NCI-H1417 treated with DMSO at 0.1 percent for 48 hours (cell line): ENCODE measurements around the gene CAP2.

Source experiments
- DNase-seq: peaks from one replicate; lab custom pipeline; 2025; lab: John Stamatoyannopoulos, UW

The CAP2 gene

DNA sequence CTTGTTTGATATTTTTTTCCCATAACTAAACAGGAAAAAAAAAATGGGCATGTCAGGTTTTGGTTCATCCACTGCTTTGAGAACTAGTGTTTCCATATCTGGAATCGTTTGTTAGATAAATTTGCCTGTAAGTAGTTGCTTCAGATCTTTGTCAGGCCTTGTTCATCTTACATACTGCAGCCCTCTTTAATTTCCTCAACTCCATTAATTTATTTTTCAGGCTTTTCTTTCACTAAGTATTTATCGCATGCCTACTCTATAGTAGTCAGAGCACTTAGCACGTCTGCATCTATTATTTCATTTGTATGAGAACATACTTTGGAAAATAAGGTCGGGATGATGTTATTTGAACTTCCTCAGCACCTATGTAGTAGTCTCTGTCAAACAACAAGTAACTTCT, 80.9 kb downstream of the CAP2 start:
- no peak for DNase-seq

GRCh38 chr6:17475606-17476244, 82.3 kb downstream of the CAP2 start:
- DNase-seq: no peak

GRCh38 chr6:17476511-17476910, 83.1 kb downstream of the CAP2 start:
- no peak for DNase-seq

DNA sequence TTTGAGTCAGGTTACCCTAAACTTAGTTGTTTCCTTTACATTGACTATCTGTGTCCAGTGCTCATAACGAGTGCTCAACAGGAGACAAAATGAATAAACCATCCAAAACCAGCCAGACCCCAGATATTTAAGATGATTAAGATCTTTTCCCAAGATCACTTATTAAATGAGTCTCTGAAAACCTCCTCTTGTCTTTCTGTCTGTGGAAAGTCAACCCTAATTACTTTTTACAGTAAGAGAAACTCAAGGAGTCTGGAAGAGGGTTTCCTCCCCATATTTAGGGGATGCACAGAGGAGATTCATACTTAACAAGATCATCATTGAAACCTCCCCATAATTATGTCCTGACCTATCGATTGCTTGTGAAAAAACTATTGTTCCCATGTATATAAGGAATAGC, 84.0 kb downstream of the CAP2 start:
- no peak for DNase-seq

DNA sequence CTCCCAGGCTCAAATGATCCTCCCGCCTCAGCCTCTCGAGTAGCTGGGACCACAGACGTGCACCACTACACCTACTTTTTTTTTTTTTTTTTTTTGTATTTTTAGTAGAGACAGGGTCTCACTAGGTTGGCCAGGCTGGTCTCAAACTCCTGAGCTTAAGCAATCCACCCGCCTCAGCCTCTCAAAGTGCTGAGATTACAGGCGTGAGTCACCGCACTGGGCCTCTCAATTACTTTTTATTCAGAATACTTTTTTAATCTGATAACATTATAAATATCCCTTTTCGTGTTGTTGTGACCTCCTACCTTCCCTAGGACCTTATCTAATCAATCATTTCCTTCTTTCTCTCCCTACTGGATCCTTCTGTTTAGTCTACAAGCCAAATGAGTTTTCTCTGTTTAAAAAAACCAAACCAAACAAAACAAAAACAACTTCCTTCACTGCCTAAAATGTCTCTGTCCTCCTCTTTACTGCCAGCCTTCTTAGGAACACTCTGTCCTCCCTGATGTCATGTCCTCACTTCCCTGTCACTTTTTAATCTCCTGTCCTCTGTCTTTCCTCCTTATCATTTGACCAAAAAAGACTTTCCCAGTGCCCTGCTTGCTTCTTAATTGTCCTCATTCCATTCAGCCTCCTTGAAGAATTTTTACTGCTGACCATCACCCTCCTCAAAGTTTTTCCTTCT, 85.0 kb downstream of the CAP2 start:
- DNase-seq: no peak

DNA sequence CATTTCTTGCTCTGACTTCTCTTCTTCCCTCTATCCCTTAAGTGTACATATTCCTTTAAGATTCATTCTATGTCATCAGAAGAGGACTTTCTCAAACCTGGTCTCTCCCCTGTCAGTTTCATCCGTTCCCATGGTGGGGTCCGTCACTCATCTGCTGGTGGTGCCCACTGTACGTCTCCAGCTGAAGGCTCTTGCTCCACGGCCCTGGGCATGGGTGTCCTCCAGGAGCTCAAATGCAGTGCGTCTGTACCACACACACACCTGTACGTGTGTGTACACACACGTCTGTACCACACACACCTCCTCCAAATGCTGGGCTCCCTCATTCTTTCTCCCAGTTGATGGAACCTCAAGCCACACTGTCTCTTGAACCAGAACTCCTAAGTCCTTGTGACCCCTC, 85.6 kb downstream of the CAP2 start:
- no peak for DNase-seq

DNA sequence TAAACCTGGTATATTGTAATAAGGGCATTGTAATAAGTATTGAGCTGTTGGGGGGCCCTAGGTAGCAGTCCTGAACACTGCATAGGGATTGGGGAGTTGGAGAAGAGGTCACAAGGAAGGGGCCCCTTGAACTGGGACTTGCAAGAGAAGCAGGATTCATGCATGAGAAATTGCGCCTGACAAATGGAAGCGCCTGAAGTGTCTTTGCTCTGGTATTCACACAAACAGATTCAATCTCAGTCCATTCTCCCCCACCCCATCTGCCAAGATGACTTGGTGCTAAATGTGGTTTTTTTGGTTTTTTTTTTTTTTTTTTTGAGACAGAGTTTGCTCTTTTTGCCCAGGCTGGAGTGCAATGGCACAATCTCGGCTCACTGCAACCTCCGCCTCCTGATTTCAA, 87.1 kb downstream of the CAP2 start:
- DNase-seq: no peak

DNA sequence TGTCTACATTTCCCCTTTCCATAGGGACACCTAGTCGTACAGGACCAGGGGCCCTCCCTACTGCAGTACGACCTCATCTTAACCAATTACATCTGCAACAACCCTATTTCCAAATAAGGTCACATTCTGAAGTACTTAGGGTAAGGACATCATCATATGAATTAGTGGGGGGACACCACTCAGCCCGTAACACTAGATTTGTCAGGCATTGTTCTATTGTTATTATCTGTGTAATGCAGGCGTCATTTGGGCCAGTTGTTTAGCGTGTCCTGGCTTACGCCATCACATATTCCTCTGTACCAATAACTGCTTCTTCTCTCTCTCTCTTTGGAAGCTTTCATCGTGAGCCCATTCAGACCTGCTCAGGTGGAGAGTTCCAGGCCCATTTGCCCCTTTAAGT, 89.3 kb downstream of the CAP2 start:
- no peak for DNase-seq

- DNase-seq: no peak
Observed at GRCh38 chr6:17483391-17484016, 90.1 kb downstream of the CAP2 start.

GRCh38 chr6:17484201-17484849, 90.9 kb downstream of the CAP2 start:
- DNase-seq: peak; percentile 50

GRCh38 chr6:17485181-17485580, 91.8 kb downstream of the CAP2 start:
- DNase-seq: no peak

GRCh38 chr6:17485946-17486345, 92.6 kb downstream of the CAP2 start:
- no peak for DNase-seq

- DNase-seq: no peak
Observed at GRCh38 chr6:17486680-17487079, 93.3 kb downstream of the CAP2 start.

GRCh38 chr6:17490724-17491123, 97.3 kb downstream of the CAP2 start:
- no peak for DNase-seq

GRCh38 chr6:17491416-17492142, 98.2 kb downstream of the CAP2 start:
- no peak for DNase-seq

DNA sequence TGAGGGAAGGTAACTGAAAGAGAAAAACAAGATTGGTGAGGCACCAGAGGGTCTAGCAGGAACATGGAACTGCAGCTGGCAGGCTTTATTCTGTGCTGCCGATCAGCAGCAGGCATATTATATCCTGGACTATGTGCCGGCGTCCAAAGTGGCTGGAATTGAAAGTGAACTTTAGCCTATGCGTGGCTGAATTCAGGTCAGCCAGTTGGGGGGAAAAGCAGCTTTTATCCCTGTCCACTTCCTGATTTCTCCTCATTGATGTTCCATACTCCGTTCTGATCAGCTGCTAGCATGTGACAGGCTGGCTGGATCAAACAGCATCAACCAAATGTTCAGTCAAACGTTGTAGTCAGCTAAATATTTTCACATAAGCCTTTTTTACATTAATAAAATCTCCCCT, 99.0 kb downstream of the CAP2 start:
- DNase-seq: no peak

DNA sequence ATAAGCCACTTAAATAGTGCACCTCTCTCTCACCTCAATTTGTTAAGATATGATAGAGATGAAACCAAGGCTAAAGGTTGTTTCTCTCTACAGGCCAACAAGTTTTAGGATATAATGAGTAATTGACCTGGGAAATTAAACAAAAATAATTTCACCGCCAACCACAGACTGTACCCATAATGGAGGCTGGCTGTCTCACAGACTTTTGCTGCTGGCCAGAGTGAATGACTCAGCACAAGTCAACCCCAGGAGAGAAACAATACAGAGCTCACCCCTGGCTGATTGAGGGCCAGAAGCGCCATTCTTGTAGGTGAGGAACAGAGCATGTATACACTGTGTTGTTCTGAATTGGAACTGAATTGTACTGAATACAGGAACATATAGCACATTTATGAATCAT, 99.9 kb downstream of the CAP2 start:
- no peak for DNase-seq

GRCh38 chr6:17494177-17494576, 100.8 kb downstream of the CAP2 start:
- no peak for DNase-seq

DNA sequence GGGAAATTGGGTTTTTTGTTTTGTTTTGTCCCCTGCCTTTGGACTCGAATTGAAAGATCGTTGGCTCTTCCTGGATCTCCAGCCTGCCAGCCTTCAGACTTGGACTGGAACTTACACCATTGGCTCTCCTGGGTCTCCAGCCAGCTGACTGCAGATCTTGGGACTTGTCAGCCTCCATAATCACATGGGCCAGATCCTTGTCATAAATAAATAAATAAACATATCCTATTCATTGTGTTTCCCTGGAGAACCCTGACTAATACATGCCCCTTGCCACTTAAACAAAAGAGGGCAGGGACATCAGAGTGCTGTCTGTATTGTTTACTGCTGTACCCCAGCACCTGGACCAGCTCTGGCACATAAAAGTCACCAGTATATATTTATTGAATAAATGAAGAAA, 101.5 kb downstream of the CAP2 start:
- DNase-seq: no peak

- no peak for DNase-seq
Observed at GRCh38 chr6:17497535-17498095, 104.2 kb downstream of the CAP2 start.

- no peak for DNase-seq
Observed at GRCh38 chr6:17501442-17501841, 108.0 kb downstream of the CAP2 start.
